Mesenchymal stem cell (in vitro differentiated cells and primary cell): ENCODE data around the gene CCDC187.

Experiments
- DNase-seq: peaks from one replicate; pipeline ENCODE4 v3.0.0-alpha.2; 2013
- H2AFZ ChIP-seq: one replicate; pipeline ENCODE4 v1.6.1; 2013; ENCODE audit warnings: low read depth, mild to moderate bottlenecking, control low read depth, inconsistent platforms, low read length, moderate library complexity
- H2AK5ac ChIP-seq: 2 replicates; pipeline ENCODE4 v1.6.1; 2013; ENCODE audit warnings: low read length, moderate library complexity, mild to moderate bottlenecking, inconsistent platforms; ENCODE audit not compliant: severe bottlenecking
- H2BK120ac ChIP-seq: one replicate; pipeline ENCODE4 v1.6.1; 2013; ENCODE audit warnings: low read depth, mild to moderate bottlenecking, inconsistent platforms, low read length, moderate library complexity
- H2BK12ac ChIP-seq, 2 experiments: one replicate each; pipeline ENCODE4 v1.6.1; 2013; ENCODE audit warnings: inconsistent platforms in 2 of 2, low read length in 2 of 2, mild to moderate bottlenecking in 2 of 2, moderate library complexity in 2 of 2, control low read depth in 1 of 2
- H2BK15ac ChIP-seq: one replicate; pipeline ENCODE4 v1.6.1; 2013; ENCODE audit warnings: mild to moderate bottlenecking, low read depth, inconsistent platforms; ENCODE audit not compliant: poor library complexity, severe bottlenecking
- H2BK5ac ChIP-seq: 2 replicates; pipeline ENCODE4 v1.6.1; 2013; ENCODE audit warnings: low read depth, mild to moderate bottlenecking, low read length, control low read depth, inconsistent platforms; ENCODE audit not compliant: poor library complexity, severe bottlenecking
- H3K14ac ChIP-seq, 2 experiments: one replicate each; pipeline ENCODE4 v1.6.1; 2013; ENCODE audit warnings: inconsistent platforms in 2 of 2, low read length in 2 of 2, control low read depth in 1 of 2, mild to moderate bottlenecking in 1 of 2, moderate library complexity in 1 of 2
- H3K18ac ChIP-seq, 2 experiments: one replicate each; pipeline ENCODE4 v1.6.1; 2013; ENCODE audit warnings: inconsistent platforms in 2 of 2, low read length in 2 of 2, control low read depth in 1 of 2, low read depth in 1 of 2, mild to moderate bottlenecking in 1 of 2
- H3K23ac ChIP-seq, 2 experiments: one replicate each; pipeline ENCODE4 v1.6.1; 2013; ENCODE audit warnings: inconsistent platforms in 2 of 2, low read length in 2 of 2, mild to moderate bottlenecking in 2 of 2, moderate library complexity in 2 of 2, control low read depth in 1 of 2
- H3K27ac ChIP-seq: 2 replicates; pipeline ENCODE4 v1.5.1; 2013; ENCODE audit warnings: mild to moderate bottlenecking, moderate library complexity, low read length, control low read depth, inconsistent platforms; ENCODE audit not compliant: poor library complexity, severe bottlenecking
- H3K27me3 ChIP-seq, 2 experiments: 2 replicates each; pipeline versions ENCODE4 v1.6.1 to v1.7.0; 2013; ENCODE audit warnings: low read length in 2 of 2, mild to moderate bottlenecking in 2 of 2, moderate library complexity in 2 of 2, control low read depth in 1 of 2, inconsistent platforms in 1 of 2; ENCODE audit not compliant: control insufficient read depth in 1 of 2, insufficient read depth in 1 of 2
- H3K36me3 ChIP-seq, 2 experiments: 2 replicates each; pipeline versions ENCODE4 v1.6.1 to v1.7.0; 2013; ENCODE audit warnings: low read length in 2 of 2, control low read depth in 1 of 2, inconsistent platforms in 1 of 2, low read depth in 1 of 2, mild to moderate bottlenecking in 1 of 2; ENCODE audit not compliant: insufficient read depth in 2 of 2, control insufficient read depth in 1 of 2
- H3K4ac ChIP-seq, 2 experiments: one replicate each; pipeline ENCODE4 v1.6.1; 2013; ENCODE audit warnings: inconsistent platforms in 2 of 2, low read length in 2 of 2, mild to moderate bottlenecking in 2 of 2, moderate library complexity in 2 of 2, control low read depth in 1 of 2, low read depth in 1 of 2
- H3K4me1 ChIP-seq: 2 replicates; pipeline ENCODE4 v1.6.1; 2013; ENCODE audit warnings: low read depth, low read length, control low read depth; ENCODE audit not compliant: control insufficient read depth, insufficient read depth
- H3K4me2 ChIP-seq: 2 replicates; pipeline ENCODE4 v1.6.1; 2013; ENCODE audit warnings: low read length, mild to moderate bottlenecking, inconsistent platforms; ENCODE audit not compliant: poor library complexity, severe bottlenecking
- H3K4me3 ChIP-seq, 2 experiments: 2 replicates each; pipeline versions ENCODE4 v1.5.1 to v1.7.0; 2013; ENCODE audit warnings: low read length in 2 of 2, mild to moderate bottlenecking in 2 of 2, control low read depth in 1 of 2, low read depth in 1 of 2; ENCODE audit not compliant: insufficient read depth in 1 of 2
- H3K79me1 ChIP-seq: replicated peaks from 2 replicates; pipeline ENCODE4 v1.6.1; 2013; ENCODE audit warnings: mild to moderate bottlenecking, control low read depth, low read length, inconsistent platforms; ENCODE audit not compliant: poor library complexity, severe bottlenecking
- H3K9ac ChIP-seq: 2 replicates; pipeline ENCODE4 v1.7.0; 2013; ENCODE audit warnings: mild to moderate bottlenecking, low read length, moderate library complexity
- H3K9me3 ChIP-seq: 2 replicates; pipeline ENCODE4 v1.7.0; 2013; ENCODE audit warnings: mild to moderate bottlenecking, low read length; ENCODE audit not compliant: control insufficient read depth
- H4K8ac ChIP-seq: one replicate; pipeline ENCODE4 v1.6.1; 2013; ENCODE audit warnings: inconsistent platforms, mild to moderate bottlenecking, low read length, moderate library complexity
- H4K91ac ChIP-seq: one replicate; pipeline ENCODE4 v1.6.1; 2013; ENCODE audit warnings: mild to moderate bottlenecking, low read length, inconsistent platforms
- WGBS: methylation state at CpG from one replicate; pipeline ENCODE4 v1.1.7; 2013; ENCODE audit warnings: mixed read lengths; 5-methylcytosine and 5-hydroxymethylcytosine counted together

CCDC187 gene

GRCh38 chr9:136281421-136282271, 22.2 kb downstream of the CCDC187 start:
- no peak overlapping the region for H3K4me2 ChIP-seq
- peaks cover 15% of the 10 kb centered on the region for H3K9me3 ChIP-seq
- H3K4me3 ChIP-seq, result no peak overlapping the region
- H3K14ac ChIP-seq, result no peak overlapping the region
- H2BK5ac ChIP-seq, result no peak overlapping the region
- no peak overlapping the region for H2AFZ ChIP-seq
- no peak overlapping the region for H3K4ac ChIP-seq
- H3K23ac ChIP-seq, result no peak overlapping the region
- no peaks in the 10 kb centered on the region for H3K36me3 ChIP-seq
- no peak overlapping the region for H3K18ac ChIP-seq
- H2BK15ac ChIP-seq, result no peak overlapping the region
- H3K9ac ChIP-seq, result no peak overlapping the region
- no peaks in the 10 kb centered on the region for H3K79me1 ChIP-seq
- no peak overlapping the region for H2BK12ac ChIP-seq
- H3K4me1 ChIP-seq, result peaks cover 5% of the 10 kb centered on the region
- DNase-seq, result no peak
- peak overlapping the region; percentile 78 for H4K91ac ChIP-seq
- H2BK120ac ChIP-seq, result no peak overlapping the region
- peaks cover 22 to 62% of the 10 kb centered on the region in 2 experiments for H3K27me3 ChIP-seq
- H3K27ac ChIP-seq, result no peak overlapping the region
- 91% methylated on average over 34 of the region's 39 CpGs for WGBS
- no peak overlapping the region for H4K8ac ChIP-seq
- no peak overlapping the region for H2AK5ac ChIP-seq

GRCh38 chr9:136280535-136281315, 23.2 kb downstream of the CCDC187 start:
- no peak overlapping the region for H3K18ac ChIP-seq

GRCh38 chr9:136279471-136279870, 24.4 kb downstream of the CCDC187 start:
- Histone ChIP-seq H4K91ac (no peak overlapping the region), H3K14ac (no peak overlapping the region), H3K27me3 (peaks cover 43 to 67% of the 10 kb centered on the region in 2 experiments), H2BK15ac (no peak overlapping the region), H2BK5ac (no peak overlapping the region), H3K79me1 (no peaks in the 10 kb centered on the region), H2BK12ac (no peak overlapping the region), H3K4me2 (no peak overlapping the region), H2AFZ (no peak overlapping the region), H3K36me3 (peaks cover 0 to 4% of the 10 kb centered on the region in 2 experiments), H3K9me3 (peaks cover 15% of the 10 kb centered on the region), H3K9ac (no peak overlapping the region), H3K27ac (no peak overlapping the region), H4K8ac (no peak overlapping the region), H3K4me3 (no peak overlapping the region), H3K4ac (no peak overlapping the region), H3K23ac (no peak overlapping the region), H3K18ac (no peak overlapping the region), H3K4me1 (peaks cover 7% of the 10 kb centered on the region), H2AK5ac (no peak overlapping the region), H2BK120ac (no peak overlapping the region)
- WGBS, result 85% methylated on average over 6 of the region's 6 CpGs
- DNase-seq, result no peak

More at GRCh38 chr9:136280535-136281315, 23.2 kb downstream of the CCDC187 start:
- no peak overlapping the region for H2AK5ac ChIP-seq
- H3K27ac ChIP-seq, result no peak overlapping the region
- peak overlapping the region in 1 of 2 experiments; percentile 23 for H3K14ac ChIP-seq
- H3K27me3 ChIP-seq, result peaks cover 31 to 62% of the 10 kb centered on the region in 2 experiments
- no peak overlapping the region for H3K4me2 ChIP-seq
- H2BK5ac ChIP-seq, result no peak overlapping the region
- no peak overlapping the region for H2BK12ac ChIP-seq
- no peak overlapping the region for H4K8ac ChIP-seq
- H3K4ac ChIP-seq, result no peak overlapping the region
- H2BK15ac ChIP-seq, result no peak overlapping the region
- no peak for DNase-seq
- H3K23ac ChIP-seq, result no peak overlapping the region
- no peak overlapping the region for H2AFZ ChIP-seq
- no peak overlapping the region for H3K4me3 ChIP-seq
- H4K91ac ChIP-seq, result no peak overlapping the region
- no peak overlapping the region for H2BK120ac ChIP-seq
- 88% methylated on average over 16 of the region's 16 CpGs for WGBS
- no peaks in the 10 kb centered on the region for H3K36me3 ChIP-seq
- peaks cover 15% of the 10 kb centered on the region for H3K9me3 ChIP-seq
- H3K4me1 ChIP-seq, result peaks cover 5% of the 10 kb centered on the region
- no peak overlapping the region for H3K9ac ChIP-seq
- no peaks in the 10 kb centered on the region for H3K79me1 ChIP-seq

DNA sequence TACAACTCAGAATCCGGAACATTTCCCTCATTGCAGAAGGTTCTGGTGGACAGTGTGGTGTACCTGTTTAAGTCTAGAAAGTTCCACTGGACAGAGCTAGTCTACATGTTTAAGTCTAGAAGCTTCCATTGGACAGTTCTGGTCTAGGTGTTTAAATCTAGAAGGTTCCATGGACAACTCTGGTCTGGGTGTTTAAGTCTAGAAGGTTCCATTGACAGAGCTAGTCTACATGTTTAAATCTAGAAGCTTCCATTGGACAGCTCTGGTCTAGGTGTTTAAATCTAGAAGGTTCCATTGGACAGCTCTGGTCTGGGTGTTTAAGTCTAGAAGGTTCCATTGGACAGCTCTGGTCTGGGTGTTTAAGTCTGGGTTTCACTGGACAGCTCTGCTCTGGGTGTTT, 25.0 kb downstream of the CCDC187 start:
- no peak overlapping the region for H4K8ac ChIP-seq
- no peak overlapping the region for H2BK15ac ChIP-seq
- peaks cover 15% of the 10 kb centered on the region for H3K9me3 ChIP-seq
- no peak overlapping the region for H2BK5ac ChIP-seq
- no peak overlapping the region for H2BK120ac ChIP-seq
- 91% methylated on average over 1 of the region's 1 CpG for WGBS
- H3K18ac ChIP-seq, result no peak overlapping the region
- H3K4me1 ChIP-seq, result peaks cover 7% of the 10 kb centered on the region
- peaks cover 0 to 4% of the 10 kb centered on the region in 2 experiments for H3K36me3 ChIP-seq
- H2AK5ac ChIP-seq, result no peak overlapping the region
- H2BK12ac ChIP-seq, result no peak overlapping the region
- no peak overlapping the region for H3K27ac ChIP-seq
- no peak overlapping the region for H3K4me2 ChIP-seq
- H3K4me3 ChIP-seq, result no peak overlapping the region
- H2AFZ ChIP-seq, result no peak overlapping the region
- H4K91ac ChIP-seq, result no peak overlapping the region
- DNase-seq, result no peak
- no peaks in the 10 kb centered on the region for H3K79me1 ChIP-seq
- H3K23ac ChIP-seq, result no peak overlapping the region
- no peak overlapping the region for H3K14ac ChIP-seq
- H3K9ac ChIP-seq, result no peak overlapping the region
- H3K4ac ChIP-seq, result no peak overlapping the region
- H3K27me3 ChIP-seq, result peaks cover 49 to 73% of the 10 kb centered on the region in 2 experiments
